NCI-H345 treated with DMSO at 0.1 percent for 48 hours (cell line): ENCODE results near the gene NPY4R.
"Not testable (repeated sequence)": the region's sequence is repeated elsewhere in the genome, so short reads cannot be mapped to it uniquely, and the experiment has no call there.

Experiments
- DNase-seq: peaks from one replicate; lab custom pipeline; 2025; ENCODE audit not compliant: unreplicated experiment; lab: John Stamatoyannopoulos, UW

The NPY4R gene

DNA sequence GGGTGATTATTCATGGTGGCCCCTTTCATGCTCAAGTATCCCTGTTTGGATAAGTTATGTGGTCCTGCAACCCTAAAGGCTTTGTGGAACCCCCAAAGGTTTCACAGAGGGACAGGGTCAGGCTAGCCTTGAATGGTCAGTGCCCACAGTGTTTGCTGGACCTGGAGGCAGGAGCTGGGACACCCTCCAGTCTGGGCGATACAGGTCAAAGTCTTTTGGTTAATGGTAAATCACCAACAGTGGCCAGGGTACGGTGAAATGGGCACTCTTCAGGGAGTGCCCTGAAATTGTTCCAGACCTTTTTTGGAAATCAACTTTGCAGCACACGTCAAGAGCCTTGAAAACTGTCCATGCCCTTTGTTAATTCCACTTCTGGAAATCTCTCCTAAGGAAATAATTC lies 8.7 kb downstream of the NPY4R start:
- DNase-seq: not testable (repeated sequence)

DNA sequence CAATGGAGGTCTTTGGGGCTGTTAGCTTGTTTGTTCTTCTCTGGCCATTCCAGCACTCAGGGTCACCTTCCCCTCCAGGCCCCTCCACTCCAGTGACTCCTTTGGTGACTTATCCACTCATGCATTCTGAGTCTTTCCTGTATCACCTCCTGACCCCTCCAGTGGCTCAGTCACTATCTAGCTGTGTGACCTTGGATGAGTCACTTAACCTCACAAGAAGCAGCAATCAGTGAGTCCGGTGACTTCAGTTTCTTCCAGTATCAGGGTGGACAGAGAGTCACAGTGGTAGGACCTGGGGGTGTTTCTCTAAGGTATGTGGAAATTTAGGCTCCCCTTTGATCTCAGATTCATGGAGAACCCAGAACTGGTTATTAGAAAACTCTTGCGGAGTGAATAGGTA lies 9.8 kb downstream of the NPY4R start:
- not testable (repeated sequence) for DNase-seq

DNA sequence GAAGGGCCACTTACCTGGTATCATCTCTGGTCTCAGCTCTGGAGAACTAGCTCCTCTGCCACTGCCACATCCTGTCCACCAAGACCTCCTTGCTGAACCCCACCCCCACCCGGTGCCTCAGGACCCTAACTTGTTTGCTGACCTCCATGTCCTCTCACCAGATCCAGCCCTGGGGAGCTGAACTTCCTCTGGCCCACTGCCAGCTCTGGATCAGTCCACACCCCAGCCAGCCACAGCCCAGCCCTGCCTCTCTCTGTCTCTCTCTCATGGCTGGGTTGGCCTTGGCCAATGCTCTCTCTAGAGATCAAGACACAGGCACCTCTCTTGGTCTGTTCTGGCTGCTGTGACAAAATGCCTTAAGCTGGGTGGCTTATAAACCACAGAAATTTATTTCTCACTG lies 14.4 kb downstream of the NPY4R start:
- not testable (repeated sequence) for DNase-seq

DNA sequence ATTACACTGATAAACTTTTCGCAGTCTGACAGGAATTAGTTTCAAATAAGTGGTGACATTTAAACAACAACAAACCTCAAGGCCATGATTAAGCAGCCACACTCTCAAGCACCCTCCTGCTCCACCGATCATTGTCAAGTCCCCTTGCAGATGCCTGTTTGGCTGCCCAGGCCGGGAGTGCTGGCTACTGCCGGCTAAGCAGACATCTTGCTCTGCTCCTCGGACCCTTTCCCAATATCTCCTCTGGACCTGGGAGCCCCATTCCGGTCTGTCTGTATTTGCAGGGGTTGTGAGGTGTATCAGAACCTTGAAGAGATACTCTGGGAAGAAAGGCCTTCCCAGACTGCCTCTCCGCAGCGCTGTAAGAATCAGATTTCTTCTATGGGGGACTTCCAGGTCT lies 14.9 kb downstream of the NPY4R start:
- DNase-seq: not testable (repeated sequence)

DNA sequence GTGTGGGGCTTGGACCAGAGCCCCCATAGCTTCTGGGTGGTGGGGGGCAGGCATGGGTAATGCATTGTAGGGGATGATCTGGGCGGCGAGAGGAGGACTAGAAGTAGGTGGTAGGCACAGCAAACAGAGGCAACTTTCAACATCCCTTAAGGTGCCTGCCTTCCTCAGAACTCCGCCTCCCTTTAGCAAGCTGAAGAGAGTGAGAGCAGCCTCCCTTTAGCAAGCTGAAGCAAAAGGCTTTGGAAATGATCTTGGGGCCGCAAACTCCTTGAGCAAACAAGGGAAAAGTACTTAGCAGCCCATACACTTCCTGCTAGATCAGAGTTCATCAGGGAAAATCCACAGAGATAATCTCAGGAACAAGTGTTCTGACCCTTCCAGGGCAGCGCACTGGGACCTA lies 18.3 kb downstream of the NPY4R start:
- not testable (repeated sequence) for DNase-seq

DNA sequence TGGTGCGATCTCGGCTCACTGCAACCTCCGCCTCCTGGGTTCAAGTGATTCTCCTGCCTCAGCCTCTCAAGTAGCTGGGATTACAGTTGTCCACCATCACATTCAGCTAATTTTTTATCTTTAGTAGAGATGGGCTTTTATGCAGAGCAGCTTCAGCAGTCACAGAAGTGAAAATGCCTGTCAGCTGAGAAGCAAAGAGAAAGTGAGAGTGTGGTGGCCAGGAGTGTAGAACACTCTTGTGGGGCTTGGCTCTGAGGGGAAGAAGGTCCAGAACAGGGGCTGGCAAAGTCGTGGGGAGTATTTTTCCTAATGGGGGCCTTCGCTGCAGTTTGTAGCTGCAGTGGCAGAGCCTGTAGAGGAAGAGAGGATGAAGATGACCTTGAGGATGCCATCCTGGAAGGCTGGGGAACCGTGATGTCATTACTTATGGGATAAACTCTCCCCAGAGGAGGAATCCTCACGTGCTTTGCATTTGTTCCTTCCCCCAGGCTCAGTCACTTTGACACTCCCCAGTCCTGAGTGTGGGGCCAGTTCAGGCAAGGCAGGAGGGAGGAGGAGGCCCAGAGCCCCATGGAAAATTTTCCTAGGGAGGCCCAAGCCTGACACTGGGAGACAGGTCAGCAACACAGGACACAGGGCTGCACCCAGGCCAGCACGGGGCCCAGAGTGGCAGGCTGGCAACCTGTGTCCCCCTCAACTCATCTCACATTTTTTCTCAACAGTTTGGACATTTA lies 20.2 kb downstream of the NPY4R start:
- not testable (repeated sequence) for DNase-seq

DNA sequence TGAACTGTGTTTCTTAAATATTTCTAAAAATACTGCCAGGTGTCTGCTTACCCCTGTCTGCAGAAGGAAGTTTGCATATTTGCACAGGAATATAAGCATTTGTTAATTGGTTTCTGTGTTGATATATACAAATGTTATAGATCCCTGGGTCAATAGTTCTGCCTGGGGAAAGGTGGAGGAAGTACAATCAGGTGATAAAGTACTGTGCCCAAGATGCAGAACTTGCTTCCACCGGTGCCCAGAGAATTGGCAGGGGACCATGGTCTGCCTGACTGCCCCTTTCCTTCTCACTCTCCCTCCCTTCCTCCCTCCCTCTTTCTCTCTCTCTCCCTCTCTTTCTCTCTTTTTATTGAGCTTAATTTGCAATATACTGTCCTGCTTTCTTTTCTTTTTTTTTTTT lies 22.3 kb downstream of the NPY4R start:
- not testable (repeated sequence) for DNase-seq

DNA sequence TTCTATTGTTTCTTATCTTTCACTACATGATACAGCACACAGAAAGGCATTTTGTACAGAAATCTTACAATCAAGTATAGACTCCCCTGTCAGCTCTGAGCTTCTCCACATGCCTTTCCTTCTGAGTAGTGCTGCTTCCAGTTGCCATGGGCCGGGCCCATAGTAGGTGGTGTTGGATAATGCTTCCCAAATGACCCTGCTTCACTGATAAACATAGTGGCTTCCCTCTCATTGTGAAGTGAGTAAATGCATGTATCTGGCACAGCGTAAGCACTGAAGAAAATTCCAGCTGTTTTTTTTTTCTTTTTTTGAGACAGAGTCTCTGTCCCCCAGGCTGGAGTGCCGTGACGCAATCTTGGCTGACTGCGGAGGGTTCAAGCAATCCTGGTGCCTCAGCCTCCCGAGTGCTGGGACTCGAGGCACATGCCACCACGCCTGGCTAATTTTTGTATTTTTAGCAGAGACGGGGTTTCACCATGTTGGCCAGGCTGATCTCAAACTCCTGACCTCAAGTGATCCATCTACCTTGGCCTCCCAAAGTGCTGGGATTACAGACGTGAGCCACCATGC lies 23.0 kb downstream of the NPY4R start:
- DNase-seq: not testable (repeated sequence)

DNA sequence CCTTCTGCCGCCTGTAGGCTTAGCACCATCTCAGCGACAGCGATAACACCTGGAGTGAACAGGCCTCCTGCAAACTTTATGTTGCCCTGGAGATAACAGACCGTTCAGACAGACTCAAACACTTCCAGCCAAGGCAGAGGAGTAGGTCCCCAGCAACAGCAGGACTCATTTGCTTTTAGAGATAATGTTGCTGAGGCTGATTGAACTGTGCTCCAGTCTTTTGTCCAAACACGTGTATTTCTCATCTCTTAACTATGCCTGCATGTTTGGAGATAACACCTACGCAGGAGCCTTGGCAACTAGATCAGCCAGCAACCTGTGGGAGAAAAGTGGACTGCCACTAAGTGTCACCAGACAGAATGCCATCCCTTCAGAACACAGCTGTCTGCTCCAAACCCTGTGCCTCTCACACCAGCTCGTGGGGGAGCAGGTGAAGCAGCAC lies 23.9 kb downstream of the NPY4R start:
- not testable (repeated sequence) for DNase-seq

DNA sequence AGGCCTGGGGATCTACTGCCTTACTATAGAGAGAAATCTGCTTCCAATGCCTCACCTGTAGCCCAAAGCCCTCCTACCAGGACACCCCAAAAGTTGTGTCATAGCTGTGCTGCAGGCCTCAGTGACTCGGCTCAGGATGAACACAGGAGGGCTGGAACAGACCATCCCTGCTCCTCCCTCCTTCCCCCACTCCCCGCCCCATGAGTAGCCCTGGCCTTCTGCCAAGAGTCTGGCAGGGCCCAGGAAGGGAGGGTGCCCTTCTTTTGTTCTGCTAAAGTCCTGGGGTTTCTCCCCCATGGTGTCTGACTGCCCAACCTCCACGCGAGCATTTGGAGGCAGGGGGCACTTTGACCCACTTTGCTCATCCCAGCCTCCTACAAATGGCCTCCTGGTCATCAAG lies 24.8 kb downstream of the NPY4R start:
- DNase-seq: not testable (repeated sequence)

DNA sequence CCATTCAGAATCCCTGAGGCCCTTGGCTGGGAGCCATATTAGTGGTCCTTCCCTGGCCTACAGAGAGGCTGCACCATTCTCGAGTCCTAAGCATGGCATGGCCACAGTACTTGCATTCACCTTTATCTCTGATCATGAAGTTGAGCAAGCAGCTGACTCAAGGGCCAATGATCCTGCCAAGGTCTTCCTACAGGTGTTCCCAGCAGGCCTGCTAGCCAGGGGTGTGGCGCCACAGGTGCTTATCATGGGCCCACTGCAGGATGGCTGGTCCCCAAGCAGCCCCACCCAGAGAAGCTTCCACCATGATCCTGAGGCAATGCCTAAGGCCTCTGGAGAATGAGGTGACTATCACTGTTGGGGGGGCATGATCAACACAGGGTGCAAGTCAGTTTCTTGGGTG lies 42.2 kb downstream of the NPY4R start:
- DNase-seq: not testable (repeated sequence)

DNA sequence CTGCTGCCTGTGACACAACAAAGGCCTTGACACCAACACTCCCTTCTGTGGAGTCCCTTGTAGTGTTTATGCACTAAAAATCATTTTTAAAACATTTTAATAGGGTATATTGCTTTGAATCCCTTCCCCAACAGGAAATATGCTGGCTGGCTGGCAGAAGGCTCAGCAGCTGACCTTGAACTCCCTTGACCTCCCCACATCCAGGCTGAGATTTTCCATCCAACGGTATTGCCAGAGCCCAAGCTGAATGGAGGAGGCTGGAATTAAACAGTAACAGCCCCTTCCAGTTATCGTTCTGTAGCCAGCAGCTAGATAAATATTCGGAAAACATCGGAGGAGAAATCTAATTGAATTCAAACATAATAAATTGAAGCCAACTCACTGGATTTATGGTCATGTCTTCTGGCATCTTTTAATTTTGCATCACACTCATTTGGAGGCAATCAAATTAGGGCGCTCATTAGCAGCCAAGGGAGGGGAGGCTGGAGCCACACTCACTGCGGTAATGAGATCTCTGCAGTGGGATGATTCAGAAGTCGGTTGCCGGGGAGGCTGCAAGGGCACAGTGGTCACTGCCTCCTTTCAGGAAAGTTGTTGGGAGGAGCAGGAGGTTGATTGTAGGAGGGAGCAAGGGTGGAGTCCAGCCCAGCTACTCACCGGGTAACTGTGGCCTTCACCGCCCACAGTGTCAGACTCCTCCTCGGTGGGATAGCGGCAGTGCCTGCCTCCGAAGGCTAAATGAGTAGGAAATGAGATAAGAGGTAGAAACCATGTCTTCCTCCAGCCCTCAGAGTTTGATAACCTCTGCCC lies 46.0 kb downstream of the NPY4R start:
- not testable (repeated sequence) for DNase-seq

DNA sequence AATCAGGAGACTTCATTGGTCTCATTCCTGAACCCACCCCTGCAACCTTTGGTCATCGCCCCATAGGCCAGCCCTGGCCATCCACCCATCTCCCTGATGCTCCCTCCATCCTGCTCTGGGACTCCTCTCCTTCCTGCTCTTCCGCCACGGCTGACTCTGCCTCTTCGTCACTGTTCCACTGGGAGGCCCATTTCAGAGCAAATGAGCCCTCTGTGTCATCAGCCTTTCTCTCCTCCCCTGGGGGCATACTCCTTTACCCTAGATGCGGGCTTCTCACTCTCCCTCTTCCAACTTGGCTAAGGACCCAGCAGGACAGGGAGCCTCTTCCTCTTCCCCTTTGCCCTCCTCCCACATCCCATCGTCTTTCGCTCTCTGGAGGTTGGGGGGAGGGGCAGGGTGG lies 47.5 kb downstream of the NPY4R start:
- not testable (repeated sequence) for DNase-seq

DNA sequence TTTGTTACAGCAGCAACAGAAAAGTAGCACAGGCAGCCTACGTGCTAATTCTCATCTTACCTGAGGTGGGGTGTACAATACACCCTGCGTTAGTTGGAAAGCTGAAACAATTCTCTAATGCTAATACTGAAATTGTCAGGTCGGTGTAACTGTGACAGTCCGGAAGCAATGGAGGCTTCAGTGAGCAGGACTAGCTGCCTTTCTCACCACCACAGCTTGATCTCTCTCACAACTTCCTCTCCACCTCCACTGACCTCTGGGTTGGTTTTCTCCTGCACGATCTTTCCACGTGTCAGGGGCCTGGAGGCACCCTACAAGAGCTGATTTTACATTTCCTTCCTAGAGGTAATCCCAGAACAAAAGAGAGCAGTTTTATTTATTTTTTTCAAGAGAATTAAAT lies 50.5 kb downstream of the NPY4R start:
- not testable (repeated sequence) for DNase-seq

DNA sequence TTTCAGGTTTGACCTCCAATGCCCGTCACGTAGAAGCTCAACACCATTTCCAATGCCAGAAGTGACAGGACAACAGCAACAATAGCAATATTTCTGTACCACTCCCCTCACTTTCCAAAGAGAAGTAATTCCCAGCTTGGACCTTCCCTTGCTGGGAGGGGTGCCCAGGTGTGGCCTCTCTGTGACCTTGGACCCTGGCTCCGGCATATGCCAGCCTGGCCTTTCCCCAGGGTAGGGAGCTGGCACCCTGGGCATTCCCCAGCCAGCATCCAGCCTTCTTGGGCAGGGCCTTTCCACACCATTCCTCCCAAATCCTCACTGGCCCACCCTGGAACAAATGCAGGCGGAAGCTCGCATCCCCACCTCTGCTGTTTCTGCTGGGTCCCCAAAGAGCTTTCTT lies 53.1 kb downstream of the NPY4R start:
- DNase-seq: not testable (repeated sequence)

DNA sequence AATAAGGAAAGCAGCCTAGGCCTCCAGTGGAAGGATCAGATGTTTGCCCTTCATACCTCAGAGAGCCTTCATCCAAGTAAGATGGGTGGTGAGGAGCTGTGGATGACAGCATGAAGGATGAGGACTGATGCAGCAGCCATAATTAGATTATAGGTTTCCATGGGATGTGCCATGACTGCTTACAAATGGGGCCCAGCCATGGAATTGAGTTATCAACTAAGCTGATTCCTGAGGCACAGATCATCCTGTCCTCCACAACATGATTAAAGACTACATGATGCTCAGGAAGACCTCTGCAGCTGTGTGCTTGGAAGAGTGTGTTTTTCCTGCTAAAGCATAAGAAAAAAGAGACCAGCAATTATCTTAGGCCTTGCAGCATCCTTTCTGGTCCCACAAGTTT lies 54.6 kb downstream of the NPY4R start:
- DNase-seq: not testable (repeated sequence)
